GM18508 (cell line): ENCODE measurements around the gene PTPRU.
"Not testable (repeated sequence)": the region's sequence is repeated elsewhere in the genome, so short reads cannot be mapped to it uniquely, and the experiment has no call there.

Experiments used
- ATAC-seq: cut with Tn5 transposase; IDR thresholded peaks from one replicate; pipeline ENCODE4 v1.9.1; 2021; ENCODE audit warnings: moderate number of reproducible peaks; ENCODE audit not compliant: insufficient read depth, unreplicated experiment

PTPRU gene

GRCh38 chr1:29311352-29312030, 75.2 kb downstream of the PTPRU start:
- no peak for ATAC-seq

DNA sequence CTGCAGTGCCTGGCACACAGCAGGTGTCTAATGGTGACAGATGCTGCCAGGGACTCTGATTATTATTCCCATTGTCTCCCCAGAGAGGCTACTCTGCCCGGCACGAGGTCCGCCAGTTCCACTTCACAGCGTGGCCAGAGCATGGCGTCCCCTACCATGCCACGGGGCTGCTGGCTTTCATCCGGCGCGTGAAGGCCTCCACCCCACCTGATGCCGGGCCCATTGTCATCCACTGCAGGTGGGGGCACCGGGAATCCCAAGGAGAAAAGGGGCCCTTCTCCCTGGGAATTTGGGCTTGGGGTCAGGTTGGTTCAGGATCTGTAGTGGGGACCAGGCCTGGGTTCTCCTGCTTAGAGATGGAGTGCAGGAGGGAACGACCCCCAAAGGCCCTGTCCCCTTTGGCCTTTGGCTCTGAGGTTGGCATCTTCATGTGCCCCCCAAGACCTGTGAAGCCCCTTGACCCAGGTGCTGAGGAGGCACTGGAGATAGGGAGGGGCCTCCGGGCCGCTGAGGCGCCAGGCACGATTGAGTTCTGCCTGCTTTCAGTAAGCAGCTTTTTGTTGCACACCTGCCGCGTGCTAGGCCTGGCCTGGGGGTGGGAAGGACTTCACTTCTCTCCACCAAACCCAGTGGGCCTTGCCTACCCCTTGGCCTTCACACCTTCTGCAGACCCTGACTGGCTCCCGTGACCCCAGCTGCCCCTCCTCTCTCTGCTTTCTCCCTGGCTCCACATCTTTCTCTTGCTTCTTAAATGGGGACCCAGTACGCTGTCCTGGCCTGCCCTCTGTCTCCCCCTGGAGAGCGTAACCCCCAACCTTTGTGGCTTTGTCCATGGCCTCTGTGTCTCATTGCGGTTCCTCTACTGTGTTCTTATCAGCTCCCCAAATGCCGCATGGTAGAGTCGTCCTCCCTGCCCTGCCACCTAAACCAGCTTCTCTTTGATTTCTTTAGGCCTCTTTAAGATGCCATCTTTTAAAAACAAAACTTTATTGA, 76.4 kb downstream of the PTPRU start:
- ATAC-seq = no peak

DNA sequence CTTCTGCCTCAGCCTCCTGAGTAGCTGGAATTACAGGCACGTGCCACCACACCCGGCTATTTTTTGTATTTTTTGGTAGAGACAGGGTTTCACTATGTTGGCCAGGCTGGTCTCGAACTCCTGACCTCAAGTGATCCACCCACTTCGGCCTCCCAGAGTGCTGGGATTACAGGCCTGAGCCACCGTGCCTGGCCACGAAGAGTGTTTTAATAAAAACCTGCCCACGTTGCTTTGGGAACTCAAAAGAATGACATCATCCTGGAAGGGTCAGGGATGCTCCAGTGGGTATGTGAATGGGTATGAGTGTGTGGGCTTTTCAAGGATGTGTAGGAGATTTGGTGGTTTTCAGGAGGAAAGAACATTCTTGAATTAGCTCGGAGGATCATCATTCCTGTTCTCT, 78.4 kb downstream of the PTPRU start:
- ATAC-seq = not testable (repeated sequence)

DNA sequence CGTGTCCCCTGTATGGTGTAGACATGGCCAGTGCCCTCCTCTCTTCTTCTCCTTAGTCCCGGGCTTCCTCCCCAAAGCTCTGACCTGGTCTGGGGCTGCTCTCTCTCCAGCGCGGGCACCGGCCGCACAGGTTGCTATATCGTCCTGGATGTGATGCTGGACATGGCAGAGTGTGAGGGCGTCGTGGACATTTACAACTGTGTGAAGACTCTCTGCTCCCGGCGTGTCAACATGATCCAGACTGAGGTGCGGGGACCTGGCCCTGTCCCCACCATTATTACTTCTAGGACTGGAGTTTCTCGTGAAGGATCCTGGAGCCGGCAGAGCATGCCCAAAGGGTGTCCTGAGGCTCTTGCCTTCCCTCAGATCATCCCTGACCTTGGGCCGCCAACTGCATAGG, 78.9 kb downstream of the PTPRU start:
- no peak for ATAC-seq

DNA sequence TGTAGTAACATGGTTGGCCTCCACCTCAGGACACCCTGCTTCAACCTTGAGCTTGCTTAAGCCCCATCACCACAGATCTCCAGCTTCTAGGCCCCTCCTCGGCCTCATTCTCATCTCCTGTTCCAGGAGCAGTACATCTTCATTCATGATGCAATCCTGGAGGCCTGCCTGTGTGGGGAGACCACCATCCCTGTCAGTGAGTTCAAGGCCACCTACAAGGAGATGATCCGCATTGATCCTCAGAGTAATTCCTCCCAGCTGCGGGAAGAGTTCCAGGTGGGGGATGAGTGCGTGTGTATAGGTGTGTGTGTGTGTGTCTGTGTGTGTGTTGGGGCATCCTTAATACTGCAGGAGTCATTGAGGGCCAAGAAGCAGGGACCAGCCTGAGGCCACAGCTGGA, 79.6 kb downstream of the PTPRU start:
- ATAC-seq = no peak

DNA sequence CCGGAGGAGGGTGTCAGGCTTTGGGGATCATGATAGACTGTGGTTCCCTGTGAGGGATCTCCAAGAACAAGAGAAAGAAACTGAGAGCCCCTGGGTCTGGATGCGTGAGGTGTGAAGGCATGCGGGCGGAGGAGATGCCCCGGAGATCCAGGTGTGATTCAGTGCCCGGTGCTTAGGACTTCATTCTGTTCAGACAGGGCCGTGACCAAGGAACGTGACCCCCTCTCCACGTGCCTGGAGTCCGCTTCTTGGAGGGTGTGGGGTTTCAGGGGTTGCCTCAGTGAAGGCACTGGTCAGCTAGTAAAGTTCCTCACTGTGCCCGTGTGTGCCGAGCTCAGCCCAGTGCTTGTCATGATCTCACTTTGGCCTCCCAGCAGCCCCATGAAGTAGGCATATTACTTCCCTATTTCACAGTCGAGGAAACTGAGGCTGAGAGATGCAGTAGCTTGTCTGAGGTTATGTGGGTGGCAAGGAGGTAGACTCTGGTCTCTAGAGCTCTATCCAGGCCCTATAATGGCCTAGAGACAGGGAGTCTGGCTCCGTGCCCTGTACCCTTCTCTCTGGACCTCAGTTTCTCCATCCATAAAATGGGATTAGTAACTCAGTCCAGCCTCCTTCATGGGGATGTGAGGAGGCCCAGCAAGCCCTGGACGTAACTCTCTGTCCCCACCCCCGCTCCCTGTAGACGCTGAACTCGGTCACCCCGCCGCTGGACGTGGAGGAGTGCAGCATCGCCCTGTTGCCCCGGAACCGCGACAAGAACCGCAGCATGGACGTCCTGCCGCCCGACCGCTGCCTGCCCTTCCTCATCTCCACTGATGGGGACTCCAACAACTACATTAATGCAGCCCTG, 81.0 kb downstream of the PTPRU start:
- ATAC-seq = no peak

GRCh38 chr1:29317916-29318530, 81.7 kb downstream of the PTPRU start:
- no peak for ATAC-seq

DNA sequence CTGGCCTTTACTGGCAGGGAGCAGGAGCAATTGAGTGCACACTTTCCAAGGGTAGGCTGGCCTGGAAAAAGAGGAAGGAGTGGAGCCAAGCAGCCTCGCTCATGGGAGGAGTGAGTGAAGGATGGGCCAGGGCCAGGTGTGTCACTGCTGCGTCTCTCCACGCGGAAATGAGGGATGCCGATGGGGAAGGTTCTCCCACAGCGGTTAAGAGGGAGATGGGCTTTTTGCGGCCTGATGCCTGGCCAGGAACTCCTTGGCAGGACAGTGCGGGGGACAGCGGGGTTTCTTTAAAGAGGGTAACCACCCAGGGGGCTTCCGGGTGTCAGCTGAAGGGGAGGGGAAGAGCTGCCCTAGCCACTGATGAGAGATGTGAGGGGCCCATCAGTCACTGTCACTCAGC, 82.4 kb downstream of the PTPRU start:
- ATAC-seq = no peak

- no peak for ATAC-seq
Observed at GRCh38 chr1:29319300-29320110, 83.2 kb downstream of the PTPRU start.

GRCh38 chr1:29320156-29320940, 84.0 kb downstream of the PTPRU start:
- no peak for ATAC-seq

DNA sequence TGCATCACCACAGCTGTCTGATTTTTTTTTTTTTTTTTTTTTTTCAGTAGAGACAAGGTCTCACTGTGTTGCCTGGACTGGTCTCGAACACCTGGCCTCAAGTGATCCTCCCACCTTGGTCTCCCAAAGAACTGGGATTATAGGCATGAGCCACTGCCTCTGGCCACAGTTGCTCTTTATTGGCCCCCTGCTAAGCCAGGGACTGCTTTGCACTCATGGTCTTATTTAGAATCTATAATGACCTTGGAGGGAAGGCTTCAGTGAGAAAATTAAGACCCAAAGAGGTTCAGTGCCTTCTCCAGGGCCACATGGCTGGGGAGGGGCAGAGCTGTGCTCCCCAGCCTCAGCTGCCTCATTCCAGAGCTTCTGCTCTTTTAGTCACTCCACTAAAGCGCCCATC, 84.9 kb downstream of the PTPRU start:
- ATAC-seq = no peak

DNA sequence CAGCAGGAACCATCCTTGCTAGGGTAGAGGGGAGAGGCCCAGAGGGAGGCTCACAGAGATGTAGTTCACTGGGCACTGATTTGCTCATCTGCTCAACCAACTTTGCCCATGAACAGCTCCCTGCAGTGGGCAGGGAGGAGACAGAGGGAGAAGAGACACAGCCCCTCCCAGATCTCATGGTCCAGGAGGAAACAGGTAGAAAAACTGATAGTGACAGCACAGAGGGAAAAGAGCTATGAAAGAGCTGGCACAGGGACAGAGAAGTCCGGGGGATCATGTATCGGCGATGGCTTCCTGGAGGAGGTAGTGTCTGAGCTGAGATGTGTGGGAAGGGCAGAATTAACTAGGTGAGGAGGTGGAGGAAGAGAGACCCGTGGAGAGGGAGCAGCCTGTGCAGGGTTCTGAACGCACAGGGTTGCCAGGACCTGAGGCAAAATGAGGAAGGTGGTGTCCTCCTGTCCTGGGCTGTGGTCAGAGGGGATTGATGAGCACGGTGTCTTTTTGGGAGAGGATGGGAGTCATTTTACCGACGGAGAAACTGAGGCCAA, 85.9 kb downstream of the PTPRU start:
- ATAC-seq = no peak

- ATAC-seq = no peak
Observed at GRCh38 chr1:29322861-29323585, 86.7 kb downstream of the PTPRU start.

DNA sequence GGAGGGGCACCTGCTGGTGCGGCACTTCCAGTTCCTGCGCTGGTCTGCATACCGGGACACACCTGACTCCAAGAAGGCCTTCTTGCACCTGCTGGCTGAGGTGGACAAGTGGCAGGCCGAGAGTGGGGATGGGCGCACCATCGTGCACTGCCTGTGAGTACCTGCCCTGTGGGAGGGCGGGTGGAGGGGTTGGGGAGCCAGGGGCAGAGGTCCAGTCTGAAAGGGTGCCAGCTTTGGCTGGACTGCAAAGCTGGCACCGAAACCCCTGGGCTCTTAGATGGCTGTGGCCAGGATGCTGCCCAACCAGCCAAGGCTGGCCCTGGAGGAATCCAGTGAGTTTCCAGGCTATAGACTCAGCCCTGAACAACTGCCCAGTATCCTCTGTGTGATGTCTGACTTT, 87.3 kb downstream of the PTPRU start:
- no peak for ATAC-seq

GRCh38 chr1:29324202-29324601, 87.9 kb downstream of the PTPRU start:
- no peak for ATAC-seq

GRCh38 chr1:29324771-29325351, 88.5 kb downstream of the PTPRU start:
- no peak for ATAC-seq

DNA sequence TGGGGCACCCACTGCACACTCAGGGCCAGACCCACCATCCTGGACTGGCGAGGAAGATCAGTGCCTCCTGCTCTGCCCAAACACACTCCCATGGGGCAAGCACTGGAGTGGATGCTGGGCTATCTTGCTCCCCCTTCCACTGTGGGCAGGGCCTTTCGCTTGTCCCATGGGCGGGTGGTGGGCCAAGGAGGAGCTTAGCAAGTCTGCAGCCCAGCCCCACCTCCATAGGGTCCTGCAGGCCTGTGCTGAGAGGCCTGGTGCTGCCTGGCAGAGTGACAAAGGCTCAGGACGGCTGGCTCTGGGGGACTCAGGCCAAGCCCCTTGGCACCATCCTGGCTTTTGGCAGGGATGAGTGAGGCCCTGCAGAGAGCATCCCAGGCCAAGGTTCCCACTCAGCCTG, 89.4 kb downstream of the PTPRU start:
- no peak for ATAC-seq
